GM12872 (cell line): ENCODE data around the gene DUSP2.

Experiments used
- CTCF ChIP-seq: IDR thresholded peaks from 3 replicates; pipeline ENCODE4 v1.5.1; 2011; ENCODE audit warnings: low read depth, mild to moderate bottlenecking, low read length, moderate library complexity; ENCODE audit not compliant: insufficient read depth

The DUSP2 gene

GRCh38 chr2:96131152-96131812 lies 14.0 kb downstream of the DUSP2 start:
- no peak for TF ChIP-seq CTCF

- no peak for TF ChIP-seq CTCF
Observed at GRCh38 chr2:96130483-96130882, 14.8 kb downstream of the DUSP2 start.

GRCh38 chr2:96129528-96130120 lies 15.6 kb downstream of the DUSP2 start:
- no peak for TF ChIP-seq CTCF

GRCh38 chr2:96128456-96128855 lies 16.8 kb downstream of the DUSP2 start:
- no peak for TF ChIP-seq CTCF

GRCh38 chr2:96124406-96125265 lies 20.6 kb downstream of the DUSP2 start:
- no peak for TF ChIP-seq CTCF

- no peak for TF ChIP-seq CTCF
Observed at GRCh38 chr2:96123936-96124335, 21.3 kb downstream of the DUSP2 start.

- TF ChIP-seq CTCF: no peak
Observed at GRCh38 chr2:96123290-96123689, 21.9 kb downstream of the DUSP2 start.
